DMS53 (cell line): ENCODE measurements around the gene SSR4.
A peak's percentile ranks its signal among the peaks of the same experiment; 100 is the strongest.

Experiments
- DNase-seq: peaks from one replicate; lab custom pipeline; 2025; lab: John Stamatoyannopoulos, UW

Gene SSR4

DNA sequence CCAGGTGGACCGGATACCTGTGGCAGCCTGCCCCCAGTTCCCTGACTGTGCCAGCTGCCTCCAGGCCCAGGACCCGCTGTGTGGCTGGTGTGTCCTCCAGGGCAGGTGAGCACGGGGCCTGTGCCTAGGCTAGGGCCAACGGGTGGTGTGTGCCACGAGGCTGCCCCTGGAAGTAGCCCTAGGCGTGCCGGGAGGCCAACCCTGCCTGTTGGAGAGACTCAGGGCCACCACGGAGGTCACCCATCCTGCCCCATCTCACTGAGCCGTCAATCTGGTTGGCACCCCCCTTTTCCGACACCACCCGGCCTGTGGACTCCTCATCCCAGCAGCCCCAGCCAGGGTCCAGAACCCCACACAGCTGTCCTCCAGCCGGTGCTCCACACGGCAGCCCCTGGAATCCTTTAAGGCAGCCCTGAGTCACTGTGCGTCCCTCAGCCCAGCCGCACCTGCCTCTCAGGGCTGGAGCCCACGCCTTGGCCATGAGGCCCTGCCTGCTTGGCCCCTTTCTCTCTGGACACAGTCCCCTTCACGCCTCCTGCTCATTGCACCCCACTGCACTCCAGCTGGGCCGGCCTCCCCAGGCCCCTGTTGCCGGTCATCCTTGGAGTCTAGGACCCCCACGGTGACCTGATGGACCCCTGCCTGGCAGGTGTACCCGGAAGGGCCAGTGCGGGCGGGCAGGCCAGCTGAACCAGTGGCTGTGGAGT, 25.2 kb upstream of the SSR4 start:
- no peak for DNase-seq

DNA sequence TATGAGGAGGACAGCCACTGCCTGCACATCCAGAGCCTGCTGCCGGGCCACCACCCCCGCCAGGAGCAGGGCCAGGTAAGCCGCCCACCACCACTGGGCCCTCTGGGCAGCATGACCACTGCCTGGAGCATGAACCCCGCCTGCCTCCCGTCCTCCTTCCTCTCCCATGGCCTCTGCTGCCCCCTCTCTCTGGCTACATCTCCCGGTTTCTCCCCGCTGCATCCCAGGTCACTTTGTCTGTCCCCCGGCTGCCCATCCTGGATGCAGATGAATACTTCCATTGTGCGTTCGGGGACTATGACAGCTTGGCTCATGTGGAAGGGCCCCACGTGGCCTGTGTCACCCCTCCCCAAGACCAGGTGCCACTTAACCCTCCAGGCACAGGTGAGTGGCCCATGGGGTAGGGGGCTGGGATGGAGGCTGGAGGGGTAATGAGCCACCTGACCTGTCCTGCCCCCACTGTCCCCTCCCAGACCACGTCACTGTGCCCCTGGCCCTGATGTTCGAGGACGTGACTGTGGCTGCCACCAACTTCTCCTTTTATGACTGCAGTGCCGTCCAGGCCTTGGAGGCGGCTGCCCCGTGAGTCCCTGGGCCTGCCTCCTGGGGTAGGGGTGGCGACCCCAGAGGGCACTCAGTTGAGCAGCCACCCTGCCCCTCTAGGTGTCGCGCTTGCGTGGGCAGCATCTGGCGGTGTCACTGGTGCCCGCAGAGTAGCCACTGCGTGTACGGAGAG, 24.4 kb upstream of the SSR4 start:
- no peak for DNase-seq

DNA sequence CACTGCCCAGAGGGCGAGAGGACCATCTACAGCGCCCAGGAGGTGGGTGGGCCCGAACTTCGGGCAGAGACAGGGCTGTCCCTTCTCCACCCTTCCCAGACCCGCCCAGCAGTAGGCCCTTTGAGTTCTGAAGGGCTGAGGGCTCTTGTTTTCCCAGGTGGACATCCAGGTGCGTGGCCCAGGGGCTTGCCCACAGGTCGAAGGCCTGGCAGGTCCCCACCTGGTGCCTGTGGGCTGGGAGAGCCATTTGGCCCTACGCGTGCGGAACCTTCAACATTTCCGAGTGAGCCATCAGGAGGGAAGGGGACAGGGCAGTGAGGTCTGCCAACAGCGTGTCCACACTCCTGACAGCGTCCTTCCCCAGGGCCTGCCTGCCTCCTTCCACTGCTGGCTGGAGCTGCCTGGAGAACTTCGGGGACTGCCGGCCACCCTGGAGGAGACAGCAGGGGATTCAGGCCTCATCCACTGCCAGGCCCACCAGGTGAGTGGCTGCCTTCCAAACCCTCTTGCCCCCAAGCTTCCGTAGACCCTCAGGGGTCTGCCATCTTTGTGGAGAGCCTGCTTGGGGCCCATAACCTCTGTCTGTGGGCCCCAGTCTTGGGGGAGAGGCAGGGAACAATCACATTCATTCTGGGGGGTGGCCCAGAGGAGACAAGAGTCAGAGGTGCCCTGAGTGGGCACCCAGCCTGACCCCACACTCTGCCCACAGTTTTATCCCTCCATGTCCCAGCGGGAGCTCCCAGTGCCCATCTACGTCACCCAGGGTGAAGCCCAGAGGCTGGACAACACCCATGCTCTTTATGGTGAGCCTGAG, 23.7 kb upstream of the SSR4 start:
- no peak for DNase-seq

DNA sequence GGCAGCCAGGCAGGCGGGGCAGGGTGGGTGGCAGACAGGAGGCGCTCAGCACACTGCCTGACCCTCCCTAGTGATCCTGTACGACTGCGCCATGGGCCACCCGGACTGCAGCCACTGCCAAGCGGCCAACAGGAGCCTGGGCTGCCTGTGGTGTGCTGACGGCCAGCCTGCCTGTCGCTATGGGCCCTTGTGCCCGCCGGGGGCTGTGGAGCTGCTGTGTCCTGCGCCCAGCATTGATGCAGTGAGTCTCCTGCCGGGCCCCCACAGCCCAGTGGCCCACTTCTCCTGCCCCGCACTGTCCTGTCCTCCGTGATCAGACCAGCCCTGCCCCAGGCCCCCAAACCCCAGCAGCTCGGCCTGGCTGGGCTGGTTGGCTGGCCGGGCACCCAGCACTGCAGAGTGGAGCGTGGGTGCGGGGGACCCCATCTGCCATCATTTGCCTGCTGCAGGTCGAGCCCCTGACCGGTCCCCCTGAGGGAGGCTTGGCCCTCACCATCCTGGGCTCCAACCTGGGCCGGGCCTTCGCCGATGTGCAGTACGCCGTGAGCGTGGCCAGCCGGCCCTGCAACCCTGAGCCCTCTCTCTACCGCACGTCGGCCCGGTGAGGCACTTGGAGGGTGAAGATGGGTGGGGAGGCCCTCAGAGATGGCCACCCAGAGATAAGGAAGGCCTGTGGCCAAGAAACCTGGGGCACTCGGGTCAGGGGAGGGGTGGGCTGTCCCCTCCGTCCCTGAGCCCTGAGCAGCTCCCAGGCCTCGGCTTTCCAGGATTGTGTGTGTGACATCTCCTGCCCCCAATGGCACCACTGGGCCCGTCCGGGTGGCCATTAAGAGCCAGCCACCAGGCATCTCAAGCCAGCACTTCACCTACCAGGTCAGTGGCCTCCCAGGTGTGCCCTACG, 22.8 kb upstream of the SSR4 start:
- no peak for DNase-seq

DNA sequence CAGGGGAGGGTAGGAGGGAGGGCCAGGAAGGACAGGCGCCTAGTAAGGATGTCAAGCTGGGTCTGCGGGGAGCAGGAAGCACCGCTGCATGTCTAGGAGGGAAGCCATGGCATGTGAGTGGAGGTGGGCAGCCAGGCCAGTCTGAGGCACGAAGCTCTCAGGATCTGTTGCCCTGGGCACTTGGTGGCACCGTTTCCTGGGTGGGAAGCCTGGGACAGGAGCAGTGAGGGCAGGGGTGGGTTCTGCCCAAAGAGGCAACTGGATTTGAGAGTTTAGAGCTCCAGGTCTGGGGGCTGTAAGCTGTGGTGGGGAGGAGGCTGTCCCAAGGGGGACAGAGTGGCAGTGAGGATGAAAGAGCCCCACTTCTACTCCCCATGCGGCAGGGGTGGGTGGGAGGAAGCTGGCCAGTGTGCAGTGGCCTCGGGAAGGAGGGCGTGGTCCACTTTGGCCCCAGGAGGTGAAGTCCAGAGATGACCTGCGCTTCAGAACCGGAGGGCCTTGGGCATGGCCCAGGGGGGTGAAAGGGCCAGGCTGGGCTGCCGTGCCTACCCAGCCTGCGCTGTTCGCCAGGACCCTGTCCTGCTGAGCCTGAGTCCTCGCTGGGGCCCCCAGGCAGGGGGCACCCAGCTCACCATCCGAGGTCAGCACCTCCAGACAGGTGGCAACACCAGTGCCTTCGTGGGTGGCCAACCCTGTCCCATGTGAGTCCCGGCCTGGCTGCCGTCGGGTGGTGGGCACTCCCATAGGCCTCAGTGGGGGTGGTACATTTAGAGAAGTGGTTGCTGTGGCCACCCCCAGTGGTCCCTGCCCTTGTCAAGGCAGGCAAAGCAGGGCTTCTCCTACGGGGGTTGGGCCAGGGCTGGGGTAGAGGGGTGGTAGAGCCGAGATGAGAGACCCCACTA, 21.9 kb upstream of the SSR4 start:
- no peak for DNase-seq

DNA sequence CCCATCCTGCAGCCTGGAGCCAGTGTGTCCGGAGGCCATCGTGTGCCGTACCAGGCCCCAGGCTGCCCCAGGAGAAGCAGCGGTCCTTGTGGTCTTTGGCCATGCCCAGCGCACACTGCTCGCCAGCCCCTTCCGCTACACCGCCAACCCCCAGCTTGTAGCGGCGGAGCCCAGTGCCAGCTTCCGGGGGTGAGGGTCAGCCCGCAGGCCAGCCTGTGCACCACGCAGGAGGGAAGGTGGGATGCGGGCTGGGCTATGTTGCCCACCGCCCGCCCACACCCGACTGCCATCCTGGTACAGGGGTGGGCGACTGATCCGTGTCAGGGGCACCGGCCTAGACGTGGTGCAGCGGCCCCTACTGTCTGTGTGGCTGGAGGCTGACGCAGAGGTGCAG, 21.3 kb upstream of the SSR4 start:
- no peak for DNase-seq

DNA sequence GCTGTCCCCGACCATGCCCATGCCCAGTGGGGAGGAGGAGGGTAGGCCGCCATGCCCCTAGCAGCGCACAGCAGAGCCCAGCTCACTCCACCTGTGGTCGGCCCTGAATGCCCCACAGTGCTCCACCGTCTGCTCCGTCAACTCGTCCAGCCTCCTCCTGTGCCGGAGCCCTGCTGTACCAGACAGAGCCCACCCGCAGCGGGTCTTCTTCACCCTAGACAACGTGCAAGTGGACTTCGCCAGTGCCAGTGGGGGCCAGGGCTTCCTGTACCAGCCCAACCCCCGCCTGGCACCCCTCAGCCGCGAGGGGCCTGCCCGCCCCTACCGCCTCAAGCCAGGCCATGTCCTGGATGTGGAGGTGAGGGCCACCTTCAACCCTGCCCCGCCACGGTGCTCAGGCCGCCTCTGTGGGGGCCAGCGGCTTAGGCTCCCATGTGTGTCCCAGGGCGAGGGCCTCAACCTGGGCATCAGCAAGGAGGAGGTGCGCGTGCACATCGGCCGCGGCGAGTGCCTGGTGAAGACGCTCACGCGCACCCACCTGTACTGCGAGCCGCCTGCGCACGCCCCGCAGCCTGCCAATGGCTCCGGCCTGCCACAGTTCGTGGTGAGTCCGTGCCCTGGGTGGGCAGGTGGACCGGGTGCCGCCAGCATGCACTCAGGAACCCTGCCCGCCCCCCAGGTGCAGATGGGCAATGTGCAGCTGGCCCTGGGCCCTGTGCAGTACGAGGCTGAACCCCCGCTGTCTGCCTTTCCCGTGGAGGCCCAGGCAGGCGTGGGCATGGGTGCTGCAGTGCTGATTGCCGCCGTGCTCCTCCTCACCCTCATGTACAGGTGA, 20.5 kb upstream of the SSR4 start:
- no peak for DNase-seq

DNA sequence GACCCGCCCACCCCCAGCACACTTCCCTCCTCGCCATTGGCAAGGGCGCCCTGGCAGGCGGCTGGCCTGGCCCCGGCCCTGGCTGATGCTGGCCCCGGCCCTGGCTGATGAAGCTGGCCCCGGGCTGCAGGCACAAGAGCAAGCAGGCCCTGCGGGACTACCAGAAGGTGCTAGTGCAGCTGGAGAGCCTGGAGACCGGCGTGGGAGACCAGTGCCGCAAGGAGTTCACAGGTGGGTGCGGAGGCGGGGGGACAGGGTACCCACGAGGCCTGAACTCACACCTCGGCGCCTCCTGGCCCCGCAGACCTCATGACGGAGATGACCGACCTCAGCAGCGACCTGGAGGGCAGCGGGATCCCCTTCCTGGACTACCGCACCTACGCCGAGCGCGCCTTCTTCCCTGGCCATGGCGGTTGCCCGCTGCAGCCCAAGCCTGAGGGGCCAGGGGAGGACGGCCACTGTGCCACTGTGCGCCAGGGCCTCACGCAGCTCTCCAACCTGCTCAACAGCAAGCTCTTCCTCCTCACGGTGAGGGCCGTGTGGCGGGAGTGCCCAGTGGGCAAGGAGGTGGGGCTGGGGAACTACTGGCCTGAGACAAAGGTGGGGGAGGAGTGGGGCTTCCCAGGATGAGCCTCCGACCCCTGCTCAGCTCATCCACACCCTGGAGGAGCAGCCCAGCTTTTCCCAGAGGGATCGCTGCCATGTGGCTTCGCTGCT, 19.7 kb upstream of the SSR4 start:
- DNase-seq, result no peak

DNA sequence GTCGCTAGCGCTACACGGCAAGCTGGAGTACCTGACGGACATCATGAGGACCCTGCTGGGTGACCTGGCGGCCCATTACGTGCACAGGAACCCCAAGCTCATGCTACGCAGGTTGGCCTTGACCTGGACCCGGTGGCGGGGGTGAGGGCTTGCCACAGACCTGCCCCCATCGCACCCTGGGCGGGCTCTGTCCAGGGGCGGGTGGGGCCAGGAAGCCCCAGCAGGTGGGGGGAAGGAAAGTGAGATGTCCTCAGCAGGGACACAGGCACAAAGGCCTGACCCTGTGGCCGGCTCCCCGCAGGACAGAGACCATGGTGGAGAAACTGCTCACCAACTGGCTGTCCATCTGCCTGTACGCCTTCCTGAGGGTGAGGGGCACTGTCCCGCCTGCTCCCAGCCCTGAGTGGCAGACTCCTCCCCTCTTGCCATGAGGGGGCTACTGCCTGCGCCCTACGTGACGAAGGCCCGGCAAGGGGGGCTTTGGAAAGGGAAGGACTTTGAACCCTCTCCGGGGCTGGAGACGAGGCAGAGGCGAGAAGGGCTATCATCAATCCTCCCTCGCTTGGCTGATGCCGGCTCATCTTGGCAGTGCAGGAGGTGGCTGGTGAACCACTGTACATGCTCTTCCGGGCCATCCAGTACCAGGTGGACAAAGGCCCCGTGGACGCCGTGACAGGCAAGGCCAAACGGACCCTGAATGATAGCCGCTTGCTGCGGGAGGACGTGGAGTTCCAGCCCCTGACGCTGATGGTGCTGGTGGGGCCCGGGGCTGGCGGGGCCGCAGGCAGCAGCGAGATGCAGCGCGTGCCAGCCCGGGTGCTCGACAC, 19.0 kb upstream of the SSR4 start:
- no peak for DNase-seq

DNA sequence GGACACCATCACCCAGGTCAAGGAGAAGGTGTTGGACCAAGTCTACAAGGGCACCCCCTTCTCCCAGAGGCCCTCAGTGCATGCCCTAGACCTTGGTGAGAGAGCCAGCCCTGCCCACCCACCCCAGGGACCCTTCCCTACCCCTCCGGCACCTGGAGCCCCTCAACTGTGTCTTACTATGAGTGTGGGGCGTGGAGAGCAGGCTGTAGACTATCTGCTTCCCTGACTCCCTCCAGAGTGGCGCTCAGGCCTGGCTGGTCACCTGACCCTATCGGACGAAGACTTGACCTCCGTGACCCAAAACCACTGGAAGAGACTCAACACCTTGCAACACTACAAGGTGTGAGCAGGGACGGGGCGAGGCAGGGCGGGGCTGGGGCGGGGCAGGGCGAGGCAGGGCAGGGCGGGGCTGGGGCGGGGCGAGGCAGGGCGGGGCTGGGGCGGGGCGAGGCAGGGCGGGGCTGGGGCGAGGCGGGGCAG, 18.3 kb upstream of the SSR4 start:
- no peak for DNase-seq

DNA sequence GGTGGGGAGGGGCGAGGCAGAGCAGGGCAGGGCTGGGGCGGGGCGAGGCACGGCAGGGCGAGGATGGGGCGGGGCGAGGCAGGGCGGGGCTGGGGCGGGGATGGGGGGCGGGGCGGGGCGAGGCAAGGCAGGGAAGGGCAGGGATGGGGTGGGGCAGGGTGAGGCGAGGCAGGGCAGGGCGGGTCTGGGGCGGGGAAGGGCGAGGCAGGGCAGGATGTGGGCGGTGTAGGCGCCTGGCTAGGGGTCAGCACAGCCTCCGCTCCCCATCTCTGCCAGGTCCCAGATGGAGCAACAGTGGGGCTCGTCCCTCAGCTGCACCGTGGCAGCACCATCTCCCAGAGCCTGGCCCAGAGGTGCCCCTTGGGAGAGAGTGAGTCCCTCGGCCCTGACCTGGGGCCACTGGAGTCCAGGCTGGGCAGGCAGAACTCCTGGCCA, 17.8 kb upstream of the SSR4 start:
- no peak for DNase-seq

DNA sequence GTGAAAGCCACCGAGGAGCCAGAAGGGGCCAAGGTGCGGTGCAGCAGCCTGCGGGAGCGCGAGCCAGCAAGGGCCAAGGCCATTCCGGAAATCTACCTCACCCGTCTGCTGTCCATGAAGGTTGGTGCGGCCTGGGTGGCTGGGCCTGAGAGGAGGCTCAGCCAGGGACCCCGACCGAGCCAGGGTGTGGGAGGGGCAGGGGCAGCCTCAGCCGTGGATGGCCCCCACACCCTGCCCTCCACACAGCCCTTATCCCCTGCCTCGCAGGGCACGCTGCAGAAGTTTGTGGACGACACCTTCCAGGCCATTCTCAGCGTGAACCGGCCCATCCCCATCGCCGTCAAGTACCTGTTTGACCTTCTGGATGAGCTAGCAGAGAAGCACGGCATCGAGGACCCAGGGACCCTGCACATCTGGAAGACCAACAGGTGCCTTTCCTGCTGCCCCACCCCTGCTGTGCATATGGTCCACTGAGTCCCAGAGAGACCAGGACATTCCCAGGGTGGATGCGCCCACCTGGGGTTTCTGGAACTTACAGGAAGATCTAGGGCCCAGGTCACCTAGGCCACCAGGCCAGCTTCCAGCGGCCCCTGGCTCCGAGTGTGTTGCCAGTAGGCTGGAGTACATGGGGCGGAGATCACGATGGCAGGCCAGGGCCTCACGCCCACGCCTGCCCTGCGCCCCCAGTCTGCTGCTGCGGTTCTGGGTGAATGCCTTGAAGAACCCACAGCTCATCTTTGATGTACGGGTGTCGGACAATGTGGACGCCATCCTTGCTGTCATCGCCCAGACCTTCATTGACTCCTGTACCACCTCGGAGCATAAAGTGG, 17.0 kb upstream of the SSR4 start:
- DNase-seq, result no peak

DNA sequence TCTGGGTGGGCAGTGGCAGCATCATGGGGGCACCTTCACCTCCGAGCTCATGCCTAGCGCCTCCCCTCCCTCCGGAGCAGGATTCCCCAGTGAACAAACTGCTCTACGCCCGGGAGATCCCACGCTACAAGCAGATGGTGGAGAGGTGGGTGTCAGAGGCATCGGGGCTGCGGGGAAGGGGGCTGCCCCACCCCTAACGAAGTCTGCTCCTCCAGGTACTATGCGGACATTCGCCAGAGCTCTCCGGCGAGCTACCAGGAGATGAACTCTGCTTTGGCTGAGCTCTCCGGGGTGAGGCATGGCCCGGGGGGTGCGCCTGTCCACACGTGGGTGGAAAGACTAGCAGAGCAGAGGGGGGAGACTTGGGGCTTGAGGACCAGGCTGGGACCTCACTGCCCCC, 16.3 kb upstream of the SSR4 start:
- no peak for DNase-seq

DNA sequence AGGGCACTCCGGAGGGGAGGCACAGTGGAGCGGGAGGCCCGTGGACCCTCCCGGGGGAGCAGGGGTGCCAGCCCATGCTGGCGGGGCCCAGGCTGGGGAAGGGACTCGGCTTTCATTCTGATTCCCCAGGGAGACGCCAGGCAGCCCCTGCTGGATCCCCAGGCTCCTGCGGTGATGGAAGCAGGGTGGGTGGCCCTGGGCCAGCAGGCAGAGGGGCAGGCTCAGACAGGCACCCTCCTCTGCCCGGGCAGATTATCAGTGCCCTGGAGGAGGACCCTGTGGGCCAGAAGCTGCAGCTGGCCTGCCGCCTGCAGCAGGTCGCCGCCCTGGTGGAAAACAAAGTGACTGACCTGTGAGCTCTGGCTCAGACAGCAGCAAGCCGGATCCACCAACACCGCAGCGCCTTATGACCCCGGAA, 15.8 kb upstream of the SSR4 start:
- DNase-seq, result peak; percentile 49

DNA sequence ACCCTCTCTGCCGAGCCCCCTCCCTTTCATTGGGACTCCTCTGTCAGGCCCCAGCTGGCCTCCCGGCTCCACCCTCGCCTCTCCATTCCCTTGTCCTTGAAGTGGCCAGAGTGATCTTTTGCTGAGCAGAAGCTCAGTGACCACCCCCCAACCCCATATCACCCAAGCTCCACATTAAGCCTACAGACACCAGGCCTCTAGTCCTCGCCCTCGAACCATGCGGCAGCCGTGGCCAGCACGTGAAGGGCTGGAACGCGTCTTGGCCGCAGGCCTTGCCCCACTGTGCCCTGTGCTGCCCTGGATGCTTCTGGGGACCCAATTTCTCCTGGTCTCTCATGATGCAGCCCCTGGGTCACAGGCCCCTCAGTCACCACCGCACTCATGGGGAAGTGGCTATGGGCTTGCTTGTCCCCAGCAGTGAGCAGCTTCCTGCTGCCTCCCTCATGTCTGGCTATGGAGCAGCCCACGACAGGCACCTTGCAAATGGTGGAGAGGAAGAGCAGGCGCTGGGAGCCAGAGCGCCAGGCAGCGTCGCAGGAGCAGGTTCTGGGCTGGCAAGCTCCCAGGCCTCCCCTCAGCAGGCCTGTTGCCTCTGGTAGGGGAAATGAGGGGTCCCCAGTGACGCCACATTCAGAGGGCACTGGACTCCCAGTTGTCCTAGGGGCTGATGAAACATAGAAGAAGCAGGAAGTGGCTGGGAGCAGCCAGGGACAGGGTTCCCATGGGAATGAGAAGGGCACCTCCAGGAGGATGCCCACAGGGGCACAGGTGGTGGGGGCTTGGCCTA, 14.4 kb upstream of the SSR4 start:
- peak; percentile 50 for DNase-seq

DNA sequence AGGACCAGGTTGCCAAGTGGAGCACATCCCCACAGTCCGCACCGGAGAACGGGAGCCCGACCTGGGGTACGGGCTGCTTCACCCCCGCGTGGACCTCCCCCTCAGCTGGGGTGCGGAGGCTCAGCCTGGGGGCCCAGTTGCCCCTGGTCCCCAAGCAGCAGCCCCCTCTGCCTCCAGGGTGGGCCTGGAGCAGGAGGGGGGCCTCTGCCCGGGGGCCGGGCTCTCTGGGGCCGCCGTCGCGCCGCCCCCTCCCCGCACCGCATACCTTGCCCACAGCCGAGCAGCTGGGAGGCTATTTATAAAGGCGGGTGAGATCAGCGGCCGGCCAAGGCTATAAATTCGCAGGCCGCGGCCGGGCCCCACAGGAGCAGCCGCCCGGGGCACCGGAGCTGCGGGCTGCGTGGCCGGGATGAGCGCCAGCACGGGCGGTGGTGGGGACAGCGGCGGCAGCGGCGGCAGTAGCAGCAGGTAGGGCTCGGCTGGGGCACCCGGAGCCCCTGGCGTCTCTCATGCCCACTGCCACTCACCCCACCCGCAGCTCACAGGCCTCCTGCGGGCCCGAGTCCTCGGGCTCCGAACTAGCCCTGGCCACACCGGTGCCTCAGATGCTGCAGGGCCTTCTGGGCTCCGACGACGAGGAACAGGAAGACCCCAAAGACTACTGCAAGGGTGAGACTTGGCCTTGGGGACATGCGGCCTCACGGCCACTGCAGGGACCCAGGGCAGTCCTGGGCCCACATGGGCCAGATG, 13.6 kb upstream of the SSR4 start, which contains the start of gene SRPK3:
TSS of gene SRPK3 (plus strand) at position 364 of the 750 bp plus-strand sequence. CDS start at position 410, 46 bp downstream.
- peak; percentile 70 for DNase-seq
